Endothelial cell of umbilical vein (primary cell): ENCODE results near the gene DERA. TPM values are rescaled to one million over a fixed set of nuclear protein-coding genes. Genes with fewer than 3 reads are reported as not detected.

ENCODE experiments used
- BruUV-seq: library from RNA; stranded (reverse); fragments of 400-500 nt; replicated peaks from 2 replicates; lab custom pipeline; 2021; lab: Mats Ljungman, UMichigan
- CTCF ChIA-PET: fragments of 300-600, 350-600 bp; sonication (Branson Sonifier 250); formaldehyde crosslinking; loops from one replicate; lab custom pipeline; 2021; ENCODE audit warnings: antibody characterized with exemption, inconsistent platforms; lab: Charles Lee
- POLR2A ChIA-PET: fragments of 300-600, 350-600 bp; sonication (Branson Sonifier 250); formaldehyde crosslinking; loops from one replicate; lab custom pipeline; 2021; ENCODE audit warnings: antibody characterized with exemption, inconsistent platforms; lab: Charles Lee
- DNase-seq: peaks from one replicate; pipeline ENCODE4 v3.0.0-alpha.2; 2011; ENCODE audit warnings: low read depth, low spot score
- FAIRE-seq: peaks from 2 replicates; lab custom pipeline; 2011; peaks lifted over from hg19 to GRCh38; lab: Jason Lieb, UNC
- H2AFZ ChIP-seq: 2 replicates; pipeline ENCODE4 v1.6.0; 2012; ENCODE audit warnings: low read depth, low read length, control low read depth, inconsistent platforms
- H3K27ac ChIP-seq: 2 replicates; pipeline ENCODE4 v1.5.1; 2011; ENCODE audit warnings: low read depth, mild to moderate bottlenecking, control low read depth, low read length, moderate library complexity; ENCODE audit not compliant: insufficient read depth
- H3K27me3 ChIP-seq, 2 experiments: 2 replicates each; pipeline versions ENCODE4 v1.6.0 to v1.6.1; 2011; ENCODE audit warnings: low read length in 2 of 2, mixed read lengths in 1 of 2; ENCODE audit not compliant: control insufficient read depth in 2 of 2, insufficient read depth in 2 of 2
- H3K36me3 ChIP-seq, 2 experiments: 2 replicates in 1 of 2; 3 replicates in 1 of 2; pipeline ENCODE4 v1.5.1; 2011; ENCODE audit warnings: low read length in 2 of 2, mild to moderate bottlenecking in 1 of 2, moderate library complexity in 1 of 2; ENCODE audit not compliant: control insufficient read depth in 2 of 2, insufficient read depth in 2 of 2; ENCODE audit errors: extremely low read depth in 1 of 2
- H3K4me1 ChIP-seq: 3 replicates; pipeline ENCODE4 v1.5.1; 2011; ENCODE audit warnings: mild to moderate bottlenecking, low read length; ENCODE audit not compliant: control insufficient read depth, insufficient read depth; ENCODE audit errors: extremely low read depth
- H3K4me2 ChIP-seq: 2 replicates; pipeline ENCODE4 v1.6.1; 2011; ENCODE audit warnings: low read length, control low read depth, mixed read lengths; ENCODE audit not compliant: insufficient read depth
- H3K4me3 ChIP-seq, 3 experiments: fragments of 200-600 bp in 1 of 3; sonication (generic), shearing (Covaris generic) in 1 of 3; replicated peaks in 1 of 3; 2 replicates each; pipeline ENCODE4 v1.5.1; 2011 to 2016; ENCODE audit warnings: control low read depth in 3 of 3, low read length in 3 of 3, mild to moderate bottlenecking in 2 of 3, inconsistent platforms in 1 of 3, low read depth in 1 of 3, moderate library complexity in 1 of 3; ENCODE audit not compliant: insufficient read depth in 1 of 3
- H3K79me2 ChIP-seq: 2 replicates; pipeline ENCODE4 v1.6.0; 2012; ENCODE audit warnings: low read length, inconsistent platforms; ENCODE audit not compliant: control insufficient read depth, insufficient read depth
- H3K9ac ChIP-seq: replicated peaks from 2 replicates; pipeline ENCODE3; 2011; ENCODE audit warnings: low read length, control low read depth; ENCODE audit not compliant: insufficient read depth; ENCODE audit errors: extremely low read depth
- H3K9me1 ChIP-seq: replicated peaks from 3 replicates; pipeline ENCODE4 v1.6.0; 2011; ENCODE audit warnings: mild to moderate bottlenecking, low read length; ENCODE audit not compliant: control insufficient read depth, insufficient read depth; ENCODE audit errors: extremely low read depth
- H3K9me3 ChIP-seq: replicated peaks from 2 replicates; pipeline ENCODE4 v1.5.1; 2012; ENCODE audit warnings: low read length, inconsistent platforms; ENCODE audit not compliant: control insufficient read depth, insufficient read depth
- H4K20me1 ChIP-seq: replicated peaks from 2 replicates; pipeline ENCODE3; 2011; ENCODE audit warnings: mild to moderate bottlenecking, low read length; ENCODE audit not compliant: control insufficient read depth, insufficient read depth; ENCODE audit errors: extremely low read depth
- EZH2 ChIP-seq: IDR thresholded peaks from 2 replicates; pipeline ENCODE4 v1.6.1; 2012; ENCODE audit warnings: borderline replicate concordance, low read depth, mild to moderate bottlenecking, moderate library complexity, low read length, inconsistent platforms; ENCODE audit not compliant: severe bottlenecking
- FOS ChIP-seq: IDR thresholded peaks from 2 replicates; pipeline ENCODE4 v1.6.1; 2011; ENCODE audit warnings: mild to moderate bottlenecking, low read length, moderate library complexity, borderline replicate concordance; ENCODE audit not compliant: insufficient read depth
- GATA2 ChIP-seq: IDR thresholded peaks from 2 replicates; pipeline ENCODE4 v1.7.0; 2011; ENCODE audit warnings: low read depth, mild to moderate bottlenecking, moderate library complexity, mixed read lengths, low read length; ENCODE audit not compliant: insufficient read length, insufficient read depth
- JUN ChIP-seq: IDR thresholded peaks from 2 replicates; pipeline ENCODE4 v1.6.1; 2011; ENCODE audit warnings: borderline replicate concordance, low read depth; ENCODE audit not compliant: insufficient read length, insufficient read depth
- MYC ChIP-seq: IDR thresholded peaks from one replicate; pipeline ENCODE4 v1.6.1; 2011; ENCODE audit warnings: mild to moderate bottlenecking, low read depth, low read length
- POLR2A ChIP-seq: IDR thresholded peaks from 2 replicates; pipeline ENCODE4 v1.6.1; 2012; ENCODE audit warnings: low read depth, mild to moderate bottlenecking, control low read depth, low read length
- POLR2AphosphoS5 ChIP-seq: IDR thresholded peaks from 2 replicates; pipeline ENCODE4 v1.6.1; 2012; ENCODE audit warnings: low read depth, mild to moderate bottlenecking, control low read depth, low read length, moderate library complexity; ENCODE audit not compliant: insufficient read depth
- dilution Hi-C: fragments of 300-500 bp; cut with MboI; formaldehyde crosslinking; loops from one replicate; pipeline ENCODE4 v1.15.0; 2019; ENCODE audit warnings: low sequenced_read_pairs; ENCODE audit not compliant: extremely low pct_ligation_motif_present
- intact Hi-C: fragments of 100-400 bp; cut with micrococcal nuclease; formaldehyde crosslinking; loops from one replicate; pipeline ENCODE4 v1.10.0; 2022
- polyA plus RNA-seq, 4 experiments: library from polyadenylated mRNA; depleted of rRNA in 3 of 4; stranded (reverse) in 3 of 4; unstranded in 1 of 4; fragments of >200 nt; gene quantifications; 2 replicates each; pipeline versions ENCODE4 v1.2.1 to v1.2.3, GENCODE V29; 2011 to 2012; ENCODE audit warnings: missing spikeins in 1 of 4
- total RNA-seq: library from RNA; stranded (reverse); gene quantifications from 2 replicates; pipeline ENCODE4 v1.2.3, GENCODE V29; 2021
- TF ChIP-seq, protein P1 (sequence below): IDR thresholded peaks from 2 replicates; pipeline ENCODE4 v1.6.1; 2011; ENCODE audit not compliant: insufficient read depth, insufficient read length
- TF ChIP-seq, protein P2 (sequence below), 2 donors: IDR thresholded peaks; 1 replicate in 1 of 2; 2 replicates in 1 of 2; pipeline ENCODE4 v1.5.1; 2011; ENCODE audit warnings: low read length in 2 of 2, mild to moderate bottlenecking in 2 of 2, moderate library complexity in 2 of 2, control low read depth in 1 of 2, inconsistent platforms in 1 of 2, low read depth in 1 of 2; ENCODE audit not compliant: insufficient read depth in 1 of 2; ENCODE audit errors: extremely low read depth in 1 of 2

The DERA gene
- total and polyA plus RNA-seq, 2 donors (not counting 3 experiments of a cell fraction or from before 2014, with no cell fraction given): 19.8 to 41.5 TPM

DNA sequence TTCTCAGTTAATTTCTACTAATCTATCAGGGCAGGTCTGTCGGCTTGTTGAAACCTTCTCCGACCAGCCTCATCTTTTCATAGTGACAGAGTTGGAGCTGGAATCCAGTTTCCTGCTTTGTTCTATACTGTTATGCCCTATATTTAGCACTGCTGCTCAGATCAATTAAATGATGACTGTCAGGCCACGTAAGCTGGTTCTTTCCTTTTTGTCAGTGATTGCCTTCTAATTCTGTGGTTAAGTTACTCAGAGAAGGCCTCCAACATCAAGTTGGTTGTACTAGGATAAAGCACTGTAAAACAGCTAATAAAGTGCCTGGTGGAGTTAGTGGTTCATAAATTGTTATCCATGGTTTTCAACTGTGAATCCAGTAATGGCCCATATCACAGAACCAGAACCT, 22.6 kb downstream of the DERA start:
- Histone ChIP-seq H3K9me1 (no peaks in the 10 kb centered on the region), H3K4me2 (no peak overlapping the region), H3K4me1 (peaks cover 2% of the 10 kb centered on the region), H4K20me1 (no peaks in the 10 kb centered on the region), H3K9me3 (no peaks in the 10 kb centered on the region), H3K36me3 (no peaks in the 10 kb centered on the region), H2AFZ (no peak overlapping the region), H3K9ac (no peak overlapping the region), H3K27me3 (no peaks in the 10 kb centered on the region), H3K79me2 (peaks cover 31% of the 10 kb centered on the region), H3K4me3 (no peak overlapping the region), H3K27ac (no peak overlapping the region)
- intact Hi-C loops (no loop called here), dilution Hi-C loops (no loop called here)
- FAIRE-seq (no peak), DNase-seq (no peak)
- no peak for TF ChIP-seq POLR2AphosphoS5
- TF ChIP-seq EZH2: no peak
- TF ChIP-seq FOS: no peak
- no peak for TF ChIP-seq GATA2
- TF ChIP-seq POLR2A: no peak
- no peak for TF ChIP-seq JUN
- TF ChIP-seq, protein P1, sequence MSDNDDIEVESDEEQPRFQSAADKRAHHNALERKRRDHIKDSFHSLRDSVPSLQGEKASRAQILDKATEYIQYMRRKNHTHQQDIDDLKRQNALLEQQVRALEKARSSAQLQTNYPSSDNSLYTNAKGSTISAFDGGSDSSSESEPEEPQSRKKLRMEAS: no peak
- TF ChIP-seq MYC: no peak
- TF ChIP-seq, protein P2, sequence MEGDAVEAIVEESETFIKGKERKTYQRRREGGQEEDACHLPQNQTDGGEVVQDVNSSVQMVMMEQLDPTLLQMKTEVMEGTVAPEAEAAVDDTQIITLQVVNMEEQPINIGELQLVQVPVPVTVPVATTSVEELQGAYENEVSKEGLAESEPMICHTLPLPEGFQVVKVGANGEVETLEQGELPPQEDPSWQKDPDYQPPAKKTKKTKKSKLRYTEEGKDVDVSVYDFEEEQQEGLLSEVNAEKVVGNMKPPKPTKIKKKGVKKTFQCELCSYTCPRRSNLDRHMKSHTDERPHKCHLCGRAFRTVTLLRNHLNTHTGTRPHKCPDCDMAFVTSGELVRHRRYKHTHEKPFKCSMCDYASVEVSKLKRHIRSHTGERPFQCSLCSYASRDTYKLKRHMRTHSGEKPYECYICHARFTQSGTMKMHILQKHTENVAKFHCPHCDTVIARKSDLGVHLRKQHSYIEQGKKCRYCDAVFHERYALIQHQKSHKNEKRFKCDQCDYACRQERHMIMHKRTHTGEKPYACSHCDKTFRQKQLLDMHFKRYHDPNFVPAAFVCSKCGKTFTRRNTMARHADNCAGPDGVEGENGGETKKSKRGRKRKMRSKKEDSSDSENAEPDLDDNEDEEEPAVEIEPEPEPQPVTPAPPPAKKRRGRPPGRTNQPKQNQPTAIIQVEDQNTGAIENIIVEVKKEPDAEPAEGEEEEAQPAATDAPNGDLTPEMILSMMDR (IDR thresholded peaks at IDR 0.05; ENCODE audit: extremely low read depth in 1 of 2, insufficient read depth in 1 of 2, low read depth in 1 of 2, low read length in 2 of 2): no peak
- ChIA-PET POLR2A (no interaction called here), CTCF (no interaction called here)
- no TSS peak for BruUV-seq
